ENCODE data around the gene UNC93B1.
"Not testable (repeated sequence)": the region's sequence is repeated elsewhere in the genome, so short reads cannot be mapped to it uniquely, and the experiment has no call there.

- TF ChIP-seq, protein P1, sequence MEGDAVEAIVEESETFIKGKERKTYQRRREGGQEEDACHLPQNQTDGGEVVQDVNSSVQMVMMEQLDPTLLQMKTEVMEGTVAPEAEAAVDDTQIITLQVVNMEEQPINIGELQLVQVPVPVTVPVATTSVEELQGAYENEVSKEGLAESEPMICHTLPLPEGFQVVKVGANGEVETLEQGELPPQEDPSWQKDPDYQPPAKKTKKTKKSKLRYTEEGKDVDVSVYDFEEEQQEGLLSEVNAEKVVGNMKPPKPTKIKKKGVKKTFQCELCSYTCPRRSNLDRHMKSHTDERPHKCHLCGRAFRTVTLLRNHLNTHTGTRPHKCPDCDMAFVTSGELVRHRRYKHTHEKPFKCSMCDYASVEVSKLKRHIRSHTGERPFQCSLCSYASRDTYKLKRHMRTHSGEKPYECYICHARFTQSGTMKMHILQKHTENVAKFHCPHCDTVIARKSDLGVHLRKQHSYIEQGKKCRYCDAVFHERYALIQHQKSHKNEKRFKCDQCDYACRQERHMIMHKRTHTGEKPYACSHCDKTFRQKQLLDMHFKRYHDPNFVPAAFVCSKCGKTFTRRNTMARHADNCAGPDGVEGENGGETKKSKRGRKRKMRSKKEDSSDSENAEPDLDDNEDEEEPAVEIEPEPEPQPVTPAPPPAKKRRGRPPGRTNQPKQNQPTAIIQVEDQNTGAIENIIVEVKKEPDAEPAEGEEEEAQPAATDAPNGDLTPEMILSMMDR (IDR thresholded peaks at IDR 0.05) = not testable (repeated sequence)
- TF ChIP-seq POLR2A (IDR thresholded peaks at IDR 0.05) = not testable (repeated sequence)
These were observed 56.1 kb downstream of the UNC93B1 start for GRCh38 chr11:67947785-67948184.

Measured in prostate gland (tissue), 2 donors.